ENCODE results near the gene PCGF3.
"Not testable (repeated sequence)": the region's sequence is repeated elsewhere in the genome, so short reads cannot be mapped to it uniquely, and the experiment has no call there.

Gene PCGF3

DNA sequence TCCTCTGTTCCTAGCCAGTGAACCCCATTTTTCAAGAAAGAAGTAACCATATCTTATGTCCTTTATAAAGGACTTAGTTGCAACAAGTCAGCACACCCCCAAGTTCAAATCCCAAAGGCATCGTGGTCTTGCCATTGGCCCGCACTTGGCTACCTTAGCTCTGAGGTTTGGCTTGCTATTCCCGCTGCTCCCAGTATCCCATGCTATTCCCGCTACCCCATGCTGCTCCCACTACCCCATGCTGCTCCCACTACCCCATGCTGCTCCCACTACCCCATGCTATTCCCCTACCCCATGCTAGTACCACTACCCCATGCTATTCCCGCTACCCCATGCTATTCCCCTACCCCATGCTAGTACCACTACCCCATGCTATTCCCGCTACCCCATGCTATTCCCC, 37.4 kb upstream of the PCGF3 start:
- not testable (repeated sequence) for DNase-seq

- DNase-seq: not testable (repeated sequence)
Observed at GRCh38 chr4:669806-670559, 35.6 kb upstream of the PCGF3 start.

- DNase-seq: no peak
Observed at GRCh38 chr4:671769-672168, 33.9 kb upstream of the PCGF3 start.

GRCh38 chr4:673349-674091, 32.1 kb upstream of the PCGF3 start:
- no peak for DNase-seq

DNA sequence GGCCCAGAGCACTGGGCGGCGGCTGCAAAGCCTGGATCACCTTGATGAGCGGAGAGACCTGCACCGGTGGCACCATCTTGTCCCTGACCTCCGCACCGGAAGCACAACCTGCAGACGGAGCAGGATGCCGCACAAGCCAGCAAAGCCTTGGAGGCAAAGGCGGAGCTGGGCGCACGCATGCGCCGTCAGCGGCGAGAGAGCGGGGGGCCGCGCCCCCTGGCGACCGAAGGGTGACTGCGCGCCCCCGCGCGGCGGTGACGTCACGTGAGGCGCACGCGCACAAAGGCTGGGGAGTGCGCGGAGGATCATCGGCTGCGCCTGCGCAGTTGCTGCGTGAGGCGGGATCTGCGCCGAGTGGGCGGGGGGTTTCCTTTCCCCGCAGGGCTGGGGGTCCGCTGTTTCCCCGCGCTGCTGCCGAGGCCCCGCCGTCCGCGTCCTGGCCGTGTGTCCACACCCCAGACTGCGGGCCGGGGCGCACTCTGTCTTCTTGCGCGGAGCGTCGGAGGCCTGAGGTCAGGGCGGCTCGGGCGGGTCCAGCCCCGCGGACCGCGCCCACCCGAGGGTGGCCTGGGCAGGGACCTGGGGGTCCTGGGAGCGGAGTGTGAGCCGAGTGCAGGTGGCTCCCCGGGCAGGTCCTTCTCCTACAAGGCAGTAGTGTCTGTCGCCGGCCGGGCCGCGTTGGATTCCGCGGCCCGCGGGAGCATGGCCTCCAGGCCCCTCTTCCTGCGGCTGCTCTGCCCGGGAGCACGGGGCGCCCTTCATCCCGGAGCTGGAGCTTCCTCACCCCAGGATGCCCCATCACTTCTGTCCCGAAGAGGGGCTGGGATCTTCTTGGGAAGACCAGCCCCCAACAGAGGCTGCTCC, 31.2 kb upstream of the PCGF3 start, which contains the start of the genes ATP5ME and MYL5:
ATP5ME (minus strand) TSS at position 105 of the 864 bp plus-strand sequence; CDS start at position 76, 29 bp downstream.
MYL5 (plus strand) TSS at position 371 of the 864 bp plus-strand sequence. CDS start 3,485 bp downstream, outside the sequence.
- peak; percentile 97 for DNase-seq

DNA sequence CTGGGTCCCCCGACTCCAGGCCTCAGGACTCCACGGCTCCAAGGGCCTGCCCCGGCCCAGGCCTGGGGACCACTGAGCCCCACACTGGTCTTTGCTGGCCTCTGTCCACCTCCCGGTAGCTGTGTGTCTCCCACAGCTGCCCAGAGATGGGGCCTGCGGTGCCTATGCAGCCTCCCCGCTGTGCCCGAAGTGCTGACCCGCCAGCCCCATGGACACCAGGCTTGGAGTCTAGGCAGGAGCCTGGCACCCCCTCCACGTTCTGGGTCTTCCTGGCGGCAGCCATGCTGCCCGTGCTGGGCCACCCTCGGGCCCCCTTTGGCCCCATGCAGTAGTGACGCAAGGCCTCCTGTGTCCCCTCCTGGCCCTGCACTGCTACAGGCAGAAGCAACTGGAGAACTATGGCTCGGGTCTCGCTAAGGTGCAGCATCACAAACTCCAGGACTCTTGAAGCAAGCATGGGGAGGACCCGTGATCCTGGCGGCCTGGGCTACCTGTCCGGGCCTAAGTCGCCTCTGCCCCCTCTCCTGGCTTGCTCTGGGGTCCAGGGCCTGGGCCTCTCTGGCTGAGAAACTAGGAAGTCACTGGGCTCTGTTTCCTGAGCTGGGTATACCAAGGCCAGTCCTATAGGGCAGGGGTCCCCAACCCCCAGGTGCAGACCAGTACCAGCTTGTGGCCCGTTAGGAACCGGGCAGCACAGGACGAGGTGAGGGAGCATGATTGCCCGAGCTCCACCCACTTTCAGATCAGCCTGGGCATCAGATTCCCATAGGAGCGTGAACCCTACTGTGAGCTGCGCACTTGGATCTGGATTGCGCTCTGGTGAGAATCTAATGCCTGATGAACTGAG, 30.4 kb upstream of the PCGF3 start:
- DNase-seq: no peak

GRCh38 chr4:675980-676870, 29.4 kb upstream of the PCGF3 start:
- no peak for DNase-seq

- DNase-seq: no peak
Observed at GRCh38 chr4:676871-677235, 28.8 kb upstream of the PCGF3 start.

GRCh38 chr4:677431-678293, 28.0 kb upstream of the PCGF3 start:
- DNase-seq: no peak

DNA sequence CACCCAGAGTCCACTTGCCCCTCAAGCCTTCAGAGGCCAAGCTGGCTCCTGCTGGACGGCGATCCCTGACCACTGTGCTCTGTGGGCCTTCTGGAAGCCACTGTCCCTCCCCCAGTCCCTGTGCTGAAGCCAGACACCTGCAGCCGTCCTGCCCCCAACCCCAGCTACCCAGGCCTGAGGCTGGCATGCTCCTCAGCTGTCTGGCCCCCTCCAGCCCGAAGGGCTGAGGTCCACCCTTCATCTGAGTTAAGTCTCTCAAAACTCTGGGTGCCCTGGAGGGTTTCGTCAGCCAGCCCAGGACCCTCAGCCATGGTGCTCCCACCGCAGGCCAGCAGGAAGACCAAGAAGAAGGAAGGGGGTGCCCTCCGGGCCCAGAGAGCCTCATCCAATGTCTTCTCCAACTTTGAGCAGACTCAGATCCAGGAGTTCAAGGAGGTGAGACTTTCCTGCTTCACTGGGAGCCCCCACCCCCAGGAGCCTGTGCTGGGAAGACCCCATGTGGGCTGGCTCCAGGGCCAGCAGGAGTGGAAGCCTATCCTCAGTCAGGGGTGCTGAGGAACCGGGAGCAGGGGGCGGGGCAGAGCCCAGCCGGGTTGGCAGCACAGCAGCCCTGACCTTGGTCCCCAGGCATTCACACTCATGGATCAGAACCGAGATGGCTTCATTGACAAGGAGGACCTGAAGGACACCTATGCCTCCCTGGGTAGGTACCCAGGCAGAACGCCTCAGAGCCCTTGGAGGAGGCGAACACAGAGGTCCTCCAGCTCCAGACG, 27.1 kb upstream of the PCGF3 start:
- no peak for DNase-seq

GRCh38 chr4:679104-679481, 26.5 kb upstream of the PCGF3 start:
- DNase-seq: no peak

DNA sequence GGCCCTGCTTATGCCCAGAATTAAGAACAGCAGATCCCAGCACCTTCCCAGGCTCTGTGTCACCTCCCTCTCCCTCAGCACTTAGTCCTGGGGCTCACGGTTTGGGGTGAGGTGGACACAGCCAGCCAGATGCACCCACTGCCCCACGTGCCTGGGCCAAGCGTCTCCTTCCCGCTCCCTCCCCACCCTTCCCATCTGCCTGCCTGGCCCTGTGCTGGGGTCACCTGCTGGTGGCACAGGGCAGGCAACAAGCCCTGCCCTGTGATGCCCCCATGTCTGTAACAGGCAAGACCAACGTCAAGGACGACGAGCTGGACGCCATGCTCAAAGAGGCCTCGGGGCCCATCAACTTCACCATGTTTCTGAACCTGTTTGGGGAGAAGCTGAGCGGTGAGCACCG, 26.0 kb upstream of the PCGF3 start:
- no peak for DNase-seq

- DNase-seq: no peak
Observed at GRCh38 chr4:680091-680490, 25.5 kb upstream of the PCGF3 start.

DNA sequence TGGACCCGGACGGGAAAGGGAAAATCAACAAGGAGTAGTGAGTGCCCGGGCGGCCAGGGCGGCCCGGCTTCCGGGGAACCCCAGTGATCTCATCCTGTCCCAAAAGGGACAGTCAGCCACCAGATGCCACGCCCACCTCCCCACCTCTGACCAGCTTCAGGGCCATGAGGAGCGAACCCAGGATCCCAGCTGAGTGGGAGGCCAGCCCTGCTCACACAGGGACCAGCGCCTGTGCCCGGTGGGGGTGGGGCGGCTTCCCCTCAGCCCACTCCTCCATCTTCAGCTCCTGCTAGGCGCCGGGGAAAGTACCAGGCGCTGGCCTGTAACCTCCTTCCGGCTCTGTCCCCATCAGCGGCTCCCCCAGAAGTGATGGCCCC, 25.1 kb upstream of the PCGF3 start:
- no peak for DNase-seq

- DNase-seq: peak; percentile 43
Observed at GRCh38 chr4:680928-681645, 24.5 kb upstream of the PCGF3 start.

GRCh38 chr4:681736-682451, 23.7 kb upstream of the PCGF3 start:
- DNase-seq: peak; percentile 41

GRCh38 chr4:682490-683172, 23.0 kb upstream of the PCGF3 start:
- peak; percentile 11 for DNase-seq

Measured in activated naive CD4-positive, alpha-beta T cell treated with anti-CD3 and anti-CD28 coated beads, Interleukin-2, amount 50 U/mL, for 16 hours (primary cell).